GM18951 (cell line): ENCODE data around the gene LRTM1.

Source experiments
- POLR2A ChIP-seq: IDR thresholded peaks from 4 replicates; pipeline ENCODE4 v1.6.1; 2011; ENCODE audit warnings: mild to moderate bottlenecking; ENCODE audit not compliant: insufficient read length, insufficient read depth; ENCODE audit errors: extremely low read depth
- in situ Hi-C: fragments of 300-500 bp; cut with MboI; formaldehyde crosslinking; loops from one replicate; pipeline ENCODE4 v1.12.0; 2022; ENCODE audit warnings: low sequenced_read_pairs, mixed read lengths, inconsistent platforms; ENCODE audit not compliant: unreplicated experiment

The LRTM1 gene

DNA sequence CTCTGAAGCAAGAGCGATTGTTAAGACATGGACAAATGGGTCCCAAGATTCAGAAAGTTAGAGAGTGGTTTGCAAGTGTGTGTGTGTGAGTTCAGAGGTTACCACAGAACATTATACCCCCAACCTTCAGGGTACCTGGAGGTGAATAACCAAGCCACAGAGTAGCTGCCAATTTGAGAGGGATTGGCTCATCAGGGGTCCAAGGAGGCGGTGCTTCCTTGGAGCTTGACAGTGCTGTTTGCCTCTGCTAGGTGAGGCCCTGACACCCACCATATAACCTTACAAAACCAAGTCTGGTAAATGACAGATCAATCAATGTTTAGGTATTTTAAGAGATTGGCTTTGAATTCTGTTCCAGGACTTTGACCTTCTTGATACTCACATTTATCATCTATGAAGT is 35.7 kb downstream of the LRTM1 start:
- no peak for TF ChIP-seq POLR2A
- in situ Hi-C loops = no loop called here

DNA sequence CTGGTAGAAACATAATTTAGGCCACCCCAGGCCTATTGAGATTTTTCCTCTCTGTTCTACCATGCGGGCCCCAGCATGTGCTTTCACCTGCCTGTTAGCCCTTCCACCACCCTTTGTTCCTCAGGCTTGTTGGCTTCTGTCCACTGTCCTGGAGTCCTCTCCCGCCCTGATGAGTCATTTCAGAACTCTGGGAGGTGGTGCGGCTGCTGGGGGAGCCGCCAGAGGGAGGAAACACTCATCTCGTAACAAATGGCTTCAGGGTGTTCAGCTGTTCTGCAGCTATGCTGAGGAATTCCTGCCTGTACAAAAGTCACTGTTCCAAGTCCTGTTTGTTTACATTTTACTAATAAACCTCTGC is 36.3 kb downstream of the LRTM1 start:
- in situ Hi-C loops = no loop called here
- TF ChIP-seq POLR2A = no peak

DNA sequence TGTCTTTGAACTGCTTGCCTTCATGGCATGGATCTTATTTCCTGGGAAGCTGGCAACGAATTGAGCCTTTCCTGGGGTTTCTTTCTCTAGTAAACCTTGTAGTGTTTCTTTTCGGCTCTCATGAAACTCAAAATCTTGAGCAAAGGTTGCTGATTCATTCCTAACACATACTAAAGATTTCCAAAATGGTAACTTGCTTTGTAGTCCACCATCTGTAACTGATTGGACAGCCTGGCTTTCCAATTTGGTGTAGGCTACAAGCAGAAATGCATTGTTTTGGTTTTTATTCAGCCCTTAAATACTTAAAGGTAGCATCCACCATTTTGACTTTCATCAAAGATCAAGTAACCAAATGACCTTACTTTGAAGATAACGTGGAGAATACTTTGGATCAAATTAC is 38.1 kb downstream of the LRTM1 start:
- TF ChIP-seq POLR2A = no peak
- in situ Hi-C loops = no loop called here

DNA sequence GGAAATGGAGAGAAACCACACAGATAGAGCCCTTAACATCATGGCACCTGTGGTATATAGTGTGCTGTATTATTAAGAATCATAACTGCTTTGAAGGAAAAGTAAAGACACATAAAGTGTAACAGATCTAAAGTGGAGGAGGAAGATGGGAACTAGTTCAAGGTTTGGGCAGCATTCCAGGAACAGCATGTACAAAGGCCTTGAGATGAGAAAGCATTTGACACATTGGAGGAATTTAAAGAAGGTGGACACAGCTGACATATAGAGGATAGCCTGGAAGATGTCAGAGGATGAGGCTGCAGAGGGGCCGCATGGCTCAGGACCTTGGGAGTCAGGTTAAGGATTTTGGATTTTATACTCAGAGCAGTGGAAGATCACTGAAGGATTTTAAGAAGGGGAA is 39.0 kb downstream of the LRTM1 start:
- TF ChIP-seq POLR2A = no peak
- in situ Hi-C loops = no loop called here

DNA sequence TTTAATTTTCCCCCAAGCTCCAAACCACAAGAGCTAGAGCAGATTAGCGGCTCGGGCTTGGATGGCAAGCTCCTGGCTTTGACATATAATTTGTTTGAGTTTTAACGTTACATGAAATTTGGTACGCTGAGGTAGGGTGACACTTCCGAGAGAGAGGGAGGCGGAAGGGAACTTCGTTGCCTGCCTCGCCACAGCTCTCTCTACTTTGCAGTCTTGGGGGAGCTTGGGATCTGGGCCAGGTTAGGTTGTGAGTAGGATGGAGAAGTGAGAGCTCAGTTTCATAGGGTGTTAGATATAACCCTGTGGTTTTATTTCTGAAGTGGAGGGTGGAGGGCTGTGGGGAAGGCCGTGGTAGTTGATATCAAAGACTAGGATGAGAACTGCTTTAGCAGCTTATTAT is 39.7 kb downstream of the LRTM1 start:
- in situ Hi-C loops = no loop called here
- no peak for TF ChIP-seq POLR2A

DNA sequence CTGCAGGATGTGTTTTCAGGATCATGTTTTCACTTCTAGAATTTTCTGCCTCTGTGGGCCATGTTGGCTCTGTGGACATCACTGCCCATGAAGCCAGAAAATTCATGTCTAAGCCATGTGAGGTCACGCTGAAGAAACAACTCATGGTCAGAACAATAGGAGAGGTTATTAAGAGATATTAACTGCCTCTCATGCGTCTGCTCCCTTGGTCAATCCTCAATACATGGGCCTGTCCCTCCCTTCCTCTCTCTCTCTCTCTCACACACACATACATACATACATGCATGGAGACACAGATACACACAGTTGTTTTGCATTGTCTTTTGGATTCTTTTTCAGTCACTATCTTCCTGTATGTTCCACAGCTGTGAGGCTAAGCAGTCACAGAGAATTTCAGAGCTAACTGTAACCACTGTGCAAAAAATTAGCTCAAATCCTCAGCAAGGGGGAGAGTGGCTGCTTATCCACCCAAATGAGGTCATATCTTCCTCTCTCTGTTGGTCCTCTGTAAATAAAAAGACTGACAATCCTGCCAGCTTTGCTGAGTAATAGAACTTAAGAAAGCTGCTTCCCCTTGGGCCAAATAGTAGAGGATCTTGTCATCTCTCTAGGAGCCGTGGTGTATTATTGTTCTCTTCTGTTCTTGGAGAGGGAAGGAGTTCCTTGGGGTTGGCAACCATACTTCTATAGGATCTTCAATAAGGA is 45.6 kb downstream of the LRTM1 start:
- no peak for TF ChIP-seq POLR2A
- in situ Hi-C loops = no loop called here

DNA sequence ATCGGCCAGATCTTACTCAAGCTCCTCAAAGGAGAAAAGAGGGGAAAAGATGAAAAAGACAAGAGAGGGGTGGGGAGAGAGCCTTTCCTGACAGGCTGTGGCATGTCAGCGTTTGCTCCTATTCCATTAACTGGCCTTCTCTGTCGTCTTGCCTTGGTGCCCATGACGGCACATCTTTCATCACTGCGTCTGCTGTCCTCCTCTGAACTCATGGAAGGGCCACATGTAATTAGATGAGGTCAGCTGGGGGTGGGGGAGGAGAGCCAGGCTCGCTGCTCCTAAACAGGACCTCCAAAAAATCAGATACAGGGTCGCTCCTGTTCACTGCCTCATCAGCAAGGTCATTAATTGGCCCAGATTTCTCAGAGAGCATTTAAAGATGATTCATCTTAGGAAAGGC is 49.7 kb downstream of the LRTM1 start:
- TF ChIP-seq POLR2A = no peak
- in situ Hi-C loops = no loop called here

DNA sequence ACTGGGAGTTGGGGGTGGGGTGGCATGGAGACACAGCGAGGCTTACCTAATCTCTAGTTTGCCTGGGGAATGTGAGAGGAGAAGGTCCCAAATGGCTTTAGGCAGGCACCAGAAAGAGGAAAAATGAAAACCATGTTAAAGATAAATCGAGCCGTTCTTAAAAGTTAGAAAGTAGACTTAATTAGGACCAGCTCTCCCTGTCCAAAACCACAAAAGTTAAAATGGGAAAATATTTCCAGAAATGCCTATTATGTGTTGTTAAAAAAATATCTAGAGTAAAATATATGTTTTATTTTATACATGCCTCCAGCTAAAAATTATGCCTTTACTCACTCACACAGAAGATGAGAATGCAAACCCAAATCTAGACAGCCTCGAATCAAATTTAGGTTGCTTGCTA is 50.1 kb downstream of the LRTM1 start:
- in situ Hi-C loops = no loop called here

DNA sequence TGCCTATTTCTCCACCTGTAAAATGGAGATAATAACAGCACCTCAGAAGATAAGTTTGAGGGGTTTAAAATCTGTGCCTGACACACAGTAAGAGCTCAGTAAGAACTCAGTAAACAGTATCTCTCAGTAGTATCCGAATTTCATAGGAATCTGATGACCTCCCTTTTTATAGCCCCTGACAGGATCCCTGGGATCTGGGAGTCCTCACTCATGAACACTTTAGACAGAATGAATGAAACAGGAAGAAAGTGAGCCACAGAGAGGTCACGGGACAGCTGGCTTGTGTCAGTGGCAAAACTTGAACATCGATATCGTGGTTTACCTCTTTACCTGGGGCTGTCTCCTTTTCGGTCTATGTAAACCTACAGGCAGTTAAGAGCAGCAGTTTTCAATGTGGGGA is 51.2 kb downstream of the LRTM1 start:
- no peak for TF ChIP-seq POLR2A
- in situ Hi-C loops = no loop called here

More for the DNA sequence above, 50.1 kb downstream of the LRTM1 start:
- TF ChIP-seq POLR2A = no peak

DNA sequence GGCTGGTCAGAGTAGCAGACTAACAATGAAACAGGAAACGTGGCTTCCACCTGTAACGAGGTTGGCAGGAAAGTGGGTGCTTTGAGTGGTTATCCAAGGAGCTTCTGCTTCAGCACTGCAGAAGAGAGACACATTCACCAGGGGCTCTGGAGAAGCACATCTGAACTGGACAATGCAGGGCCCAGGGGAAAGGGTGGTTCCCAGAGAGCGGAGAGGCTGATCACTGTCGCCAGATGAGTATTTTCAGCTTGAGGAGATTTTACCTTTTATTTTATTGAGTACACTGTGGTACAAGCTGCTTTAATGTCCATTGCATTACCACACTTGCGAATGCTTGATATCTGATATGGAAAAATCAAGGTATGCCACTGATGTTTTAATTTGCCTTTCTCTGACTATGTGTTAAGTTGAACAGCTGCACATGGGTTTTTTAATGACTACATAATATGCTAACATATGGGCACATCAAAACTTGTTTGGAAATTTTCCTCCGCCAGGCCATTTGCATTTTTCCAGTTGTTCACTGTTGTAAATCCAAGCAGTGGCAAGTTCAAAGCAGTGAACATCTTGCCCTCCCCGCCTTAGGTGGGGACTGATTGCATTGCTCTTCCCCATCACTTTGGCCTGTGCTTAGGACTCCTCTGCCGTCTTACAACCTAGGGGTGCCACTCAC is 52.1 kb downstream of the LRTM1 start:
- in situ Hi-C loops = no loop called here
- no peak for TF ChIP-seq POLR2A

DNA sequence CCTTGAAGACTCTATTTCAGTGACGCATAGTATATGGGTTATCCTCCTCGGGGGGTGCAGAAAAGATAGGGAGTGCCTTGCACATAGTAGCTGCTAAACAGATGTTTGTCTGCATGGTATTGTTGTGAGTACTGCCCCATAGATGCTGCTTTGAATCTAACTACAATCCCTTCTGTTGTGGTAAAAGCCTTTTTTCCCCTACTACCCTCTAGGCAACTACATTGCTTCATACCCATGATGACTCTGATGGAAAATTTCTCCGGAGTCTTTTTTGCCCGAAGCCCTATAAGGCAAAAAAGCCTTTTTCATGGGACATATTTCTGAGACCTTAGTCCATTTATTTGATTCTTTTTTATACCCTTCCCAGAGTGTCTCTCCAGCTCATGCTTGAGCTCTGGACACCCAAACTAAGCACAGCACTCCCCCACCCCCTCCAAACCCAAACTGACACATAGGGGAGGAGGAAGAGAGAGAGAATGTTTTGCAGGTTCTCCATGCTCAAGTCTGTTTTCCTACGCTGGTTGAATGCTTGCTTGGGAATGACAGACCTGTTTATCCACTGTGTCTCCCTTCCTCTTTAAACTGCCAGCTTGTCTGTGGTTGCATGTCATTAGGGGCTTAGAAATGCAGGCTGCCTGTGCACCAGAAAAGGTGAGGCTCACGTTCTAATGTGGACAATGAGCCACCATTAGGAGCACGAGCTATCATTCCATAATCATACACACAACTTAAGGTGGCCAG is 52.9 kb downstream of the LRTM1 start:
- in situ Hi-C loops = loop anchor here (25.0 kb wide), 1 partner anchor 1362 kb away; no protein-coding TSS in a partner anchor

DNA sequence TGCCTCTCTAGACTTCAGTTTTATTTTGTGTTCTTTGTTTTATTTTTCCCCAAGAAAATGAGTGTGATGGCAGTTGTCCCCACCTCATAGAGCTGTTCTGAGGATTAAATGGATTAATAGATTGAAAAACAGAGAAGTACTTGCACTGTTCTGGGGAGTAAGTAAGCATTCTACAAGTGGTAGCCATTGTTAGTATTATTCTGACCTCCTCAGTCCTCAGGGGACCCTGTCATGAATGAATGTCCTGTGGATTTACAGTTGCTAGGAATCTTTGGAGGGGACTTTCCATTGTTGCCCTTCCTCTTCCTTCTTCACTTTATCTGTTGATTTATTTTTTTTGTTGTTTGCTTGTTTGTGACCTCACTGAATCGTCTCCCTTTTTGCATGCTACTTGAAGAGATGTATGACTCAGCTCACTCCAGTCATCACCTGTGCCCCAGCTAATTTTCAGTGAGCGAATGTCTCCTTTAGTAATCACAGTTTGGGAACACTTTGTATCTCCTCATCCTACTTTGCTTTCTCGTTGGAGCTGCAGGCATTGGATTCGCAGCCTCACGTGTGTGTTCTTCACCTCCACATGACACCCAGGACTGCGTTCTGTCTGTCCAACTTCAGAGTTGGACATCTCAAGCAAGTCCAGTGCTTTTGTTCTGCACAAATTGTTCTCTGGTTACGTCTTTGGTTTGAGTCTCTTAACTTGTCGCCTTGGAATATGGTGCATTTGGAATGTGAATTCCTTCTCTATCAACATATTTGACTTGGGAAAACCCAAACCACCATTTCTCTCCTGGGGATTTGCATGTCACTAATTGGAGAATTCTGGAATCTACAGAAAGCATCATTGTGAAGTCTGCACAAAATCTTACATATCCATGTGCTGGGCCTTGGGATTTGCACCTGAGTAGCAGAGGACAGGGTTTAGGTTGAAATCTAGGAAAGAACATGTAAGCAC is 54.5 kb downstream of the LRTM1 start:
- no peak for TF ChIP-seq POLR2A
- in situ Hi-C loops = loop anchor here (25.0 kb wide), 1 partner anchor 1364 kb away; no protein-coding TSS in a partner anchor

More for the DNA sequence above, 52.9 kb downstream of the LRTM1 start:
- TF ChIP-seq POLR2A = no peak

DNA sequence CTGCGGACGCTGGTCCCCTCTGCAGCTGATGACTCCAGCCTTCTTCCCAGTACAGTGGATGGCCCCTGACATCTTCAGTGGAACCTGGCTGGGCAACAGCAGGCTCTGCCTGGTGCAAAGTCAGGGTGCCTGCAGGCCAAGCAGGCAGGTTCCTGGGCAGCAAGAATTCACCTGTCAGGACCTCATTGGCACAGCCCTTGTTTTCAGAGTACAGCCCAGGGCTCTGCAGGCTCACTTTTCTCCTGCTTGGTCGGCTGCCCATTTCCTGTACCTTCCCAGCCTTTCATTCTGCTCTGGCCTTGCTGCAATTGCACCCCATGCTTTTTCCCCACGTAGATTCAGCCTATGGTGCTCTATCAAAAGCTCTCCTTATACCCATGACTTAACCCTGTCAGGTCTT is 56.0 kb downstream of the LRTM1 start:
- TF ChIP-seq POLR2A = no peak
- in situ Hi-C loops = loop anchor here (25.0 kb wide), 1 partner anchor 1365 kb away; no protein-coding TSS in a partner anchor

DNA sequence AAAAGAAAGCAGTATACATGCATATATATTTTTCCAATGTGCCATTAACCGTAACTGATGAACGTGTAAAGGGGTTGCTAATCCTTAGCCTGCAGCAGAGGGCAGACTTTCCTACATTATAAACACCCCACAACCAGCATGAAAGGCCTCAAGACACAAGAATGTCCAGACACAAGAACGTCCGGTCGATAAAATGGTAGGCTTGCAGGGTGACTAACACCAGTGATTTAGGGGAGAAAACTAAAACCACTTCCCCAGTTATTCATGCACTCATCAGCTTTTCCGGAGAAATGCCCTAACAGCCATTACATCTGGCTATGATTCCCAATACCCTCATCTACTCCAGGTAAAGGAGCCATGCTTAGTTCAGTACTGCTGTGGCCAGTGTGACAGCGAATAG is 57.4 kb downstream of the LRTM1 start:
- in situ Hi-C loops = loop anchor here (25.0 kb wide), 1 partner anchor 1367 kb away; no protein-coding TSS in a partner anchor
- TF ChIP-seq POLR2A = no peak
